ENCODE measurements around the gene LY86. TPM values are rescaled to one million over a fixed set of nuclear protein-coding genes. Genes with fewer than 3 reads are reported as not detected.
"Not testable (repeated sequence)": the region's sequence is repeated elsewhere in the genome, so short reads cannot be mapped to it uniquely, and the experiment has no call there.

Gene LY86
- total RNA-seq, 2 donors from 2014 or later = 2.3 TPM; not detected in 1

GRCh38 chr6:6610031-6610591 is 21.6 kb downstream of the LY86 start:
- no peaks in the 10 kb centered on the region for H3K36me3 ChIP-seq (replicated peaks in 1 of 2; ENCODE audit: insufficient read depth in 1 of 2, low read depth in 2 of 2)
- no peaks in the 10 kb centered on the region for H3K4me1 ChIP-seq
- intact Hi-C loops (cut with DNase I) = no loop called here
- no peaks in the 10 kb centered on the region for H3K9me3 ChIP-seq
- no peaks in the 10 kb centered on the region for H3K27me3 ChIP-seq
- H3K4me3 ChIP-seq = no peak overlapping the region
- TF ChIP-seq POLR2A (IDR thresholded peaks at IDR 0.05) = no peak
- no peak for TF ChIP-seq CTCF (IDR thresholded peaks at IDR 0.05)
- no peak for ATAC-seq
- 85 to 92% methylated on average over 10 of the region's 10 CpGs for WGBS, 2 donors
- no peak overlapping the region for H3K27ac ChIP-seq
- no peak for DNase-seq

DNA sequence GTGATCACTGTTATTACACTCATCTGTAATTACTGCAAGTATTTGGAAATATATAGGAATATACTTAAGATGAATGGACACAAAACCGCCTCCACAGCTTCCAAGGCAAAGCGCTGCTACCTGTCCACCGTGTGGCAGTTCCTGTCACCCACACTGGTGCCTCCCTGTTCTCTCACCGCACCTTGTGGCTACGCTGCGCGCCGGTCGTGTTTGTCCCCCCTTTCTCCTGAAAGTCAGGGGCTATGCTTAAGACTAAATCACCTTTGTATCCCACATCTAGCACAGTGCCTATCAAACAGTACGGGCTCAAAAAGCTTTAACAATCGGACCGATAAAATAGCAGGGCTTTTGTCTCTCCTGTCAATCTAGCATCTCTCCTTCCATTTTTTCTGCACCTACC is 23.0 kb downstream of the LY86 start:
- no peaks in the 10 kb centered on the region for H3K36me3 ChIP-seq (replicated peaks in 1 of 2; ENCODE audit: insufficient read depth in 1 of 2, low read depth in 2 of 2)
- H3K4me3 ChIP-seq = no peak overlapping the region
- DNase-seq (no peak), ATAC-seq (no peak)
- WGBS, 2 donors = 80 to 83% methylated on average over 12 of the region's 12 CpGs
- H3K27ac ChIP-seq = no peak overlapping the region
- TF ChIP-seq POLR2A (IDR thresholded peaks at IDR 0.05) (no peak), CTCF (IDR thresholded peaks at IDR 0.05) (no peak)
- no peaks in the 10 kb centered on the region for H3K4me1 ChIP-seq
- H3K27me3 ChIP-seq = no peaks in the 10 kb centered on the region
- no peaks in the 10 kb centered on the region for H3K9me3 ChIP-seq
- intact Hi-C loops (cut with DNase I) = no loop called here

DNA sequence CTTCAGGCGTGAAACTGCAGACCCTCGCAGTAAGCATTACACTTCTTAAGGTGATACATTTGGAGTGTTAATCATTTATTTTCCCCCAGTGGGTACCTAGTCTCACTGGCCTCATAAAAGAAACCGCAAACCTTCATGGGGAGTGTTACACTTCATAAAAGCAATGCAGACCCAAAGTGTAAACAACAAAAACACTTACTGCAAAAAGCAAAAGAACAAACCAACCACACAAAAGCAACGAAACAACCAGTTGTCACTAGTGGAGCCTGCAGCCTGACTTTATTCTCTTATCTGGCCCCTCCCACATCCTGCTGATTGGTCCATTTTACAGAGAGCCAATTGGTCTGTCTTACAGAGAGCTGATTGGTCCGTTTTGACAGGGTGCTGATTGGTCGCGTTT is 23.8 kb downstream of the LY86 start:
- H3K27ac ChIP-seq = no peak overlapping the region
- 76 to 79% methylated on average over 7 of the region's 7 CpGs for WGBS, 2 donors
- no peaks in the 10 kb centered on the region for H3K4me1 ChIP-seq
- no peaks in the 10 kb centered on the region for H3K27me3 ChIP-seq
- DNase-seq (no peak), ATAC-seq (no peak)
- no peaks in the 10 kb centered on the region for H3K9me3 ChIP-seq
- TF ChIP-seq POLR2A (IDR thresholded peaks at IDR 0.05) (no peak), CTCF (IDR thresholded peaks at IDR 0.05) (no peak)
- H3K4me3 ChIP-seq = no peak overlapping the region
- intact Hi-C loops (cut with DNase I) = no loop called here
- H3K36me3 ChIP-seq (replicated peaks in 1 of 2; ENCODE audit: insufficient read depth in 1 of 2, low read depth in 2 of 2) = no peaks in the 10 kb centered on the region

DNA sequence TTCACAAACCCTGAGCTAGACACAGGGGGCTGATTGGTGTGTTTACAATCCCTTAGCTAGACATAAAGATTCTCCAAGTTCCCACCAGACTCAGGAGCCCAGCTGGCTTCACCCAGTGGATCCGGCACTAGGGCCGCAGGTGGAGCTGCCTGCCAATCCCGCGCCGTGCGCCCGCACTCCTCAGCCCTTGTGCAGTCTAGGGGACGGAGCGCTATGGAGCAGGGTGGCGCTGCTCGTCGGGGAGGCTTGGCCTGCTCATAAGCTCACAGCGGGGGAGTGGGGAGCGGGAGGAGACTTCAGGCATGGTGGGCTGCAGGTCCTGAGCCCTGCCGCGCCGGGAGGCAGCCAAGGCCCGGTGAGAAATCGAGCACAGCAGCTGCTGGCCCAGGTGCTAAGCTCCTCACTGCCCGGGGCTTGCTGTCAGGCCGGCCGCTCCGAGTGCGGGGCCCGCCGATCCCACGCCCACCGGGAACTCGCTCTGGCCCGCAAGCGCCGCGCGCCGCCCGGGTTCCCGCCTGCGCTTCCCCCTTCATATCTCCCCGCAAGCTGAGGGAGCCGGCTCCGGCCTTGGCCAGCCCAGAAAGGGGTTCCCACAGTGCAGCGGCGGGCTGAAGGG is 24.7 kb downstream of the LY86 start:
- intact Hi-C loops (cut with DNase I); H3K4me3 ChIP-seq; ATAC-seq; H3K9me3 ChIP-seq; DNase-seq; H3K27ac ChIP-seq; H3K36me3 ChIP-seq (replicated peaks in 1 of 2; ENCODE audit: insufficient read depth in 1 of 2, low read depth in 2 of 2); H3K27me3 ChIP-seq; H3K4me1 ChIP-seq: not testable (repeated sequence)
- WGBS, 2 donors = 93 to 96% methylated on average over 17 to 38 of the region's 43 CpGs

GRCh38 chr6:6614096-6614982 is 25.8 kb downstream of the LY86 start:
- Histone ChIP-seq H3K36me3 (replicated peaks in 1 of 2; ENCODE audit: insufficient read depth in 1 of 2, low read depth in 2 of 2) (no peaks in the 10 kb centered on the region), H3K27ac (no peak overlapping the region), H3K9me3 (no peaks in the 10 kb centered on the region), H3K4me3 (no peak overlapping the region), H3K4me1 (no peaks in the 10 kb centered on the region), H3K27me3 (no peaks in the 10 kb centered on the region)
- intact Hi-C loops (cut with DNase I) = no loop called here
- ATAC-seq (no peak), DNase-seq (no peak)
- TF ChIP-seq POLR2A (IDR thresholded peaks at IDR 0.05) = no peak
- no peak for TF ChIP-seq CTCF (IDR thresholded peaks at IDR 0.05)
- 77 to 84% methylated on average over 27 of the region's 27 CpGs for WGBS, 2 donors
